Mucosa of rectum (tissue), 2 donors: ENCODE results near the gene LHX8.
"Not testable (repeated sequence)": the region's sequence is repeated elsewhere in the genome, so short reads cannot be mapped to it uniquely, and the experiment has no call there.

ENCODE experiments used
- H3K27ac ChIP-seq, 2 donors: one replicate each; pipeline ENCODE4 v1.7.0; 2013; ENCODE audit warnings: inconsistent platforms in 2 of 2, low read depth in 2 of 2, low read length in 2 of 2
- H3K27me3 ChIP-seq, 2 donors: one replicate each; pipeline ENCODE4 v1.7.0; 2013; ENCODE audit warnings: low read length in 2 of 2; ENCODE audit not compliant: control insufficient read depth in 2 of 2, insufficient read depth in 2 of 2
- H3K36me3 ChIP-seq, 2 donors: one replicate each; pipeline ENCODE4 v1.7.0; 2013; ENCODE audit warnings: low read length in 2 of 2; ENCODE audit not compliant: control insufficient read depth in 2 of 2, insufficient read depth in 2 of 2
- H3K4me1 ChIP-seq, 2 donors: one replicate each; pipeline ENCODE4 v1.7.0; 2013; ENCODE audit warnings: low read length in 2 of 2, mild to moderate bottlenecking in 1 of 2; ENCODE audit not compliant: control insufficient read depth in 2 of 2, insufficient read depth in 2 of 2
- H3K4me3 ChIP-seq, 2 donors: one replicate each; pipeline ENCODE4 v1.7.0; 2013; ENCODE audit warnings: low read length in 2 of 2
- H3K9ac ChIP-seq, 2 donors: one replicate each; pipeline ENCODE4 v1.7.0; 2013; ENCODE audit warnings: low read length in 2 of 2, low read depth in 1 of 2, mild to moderate bottlenecking in 1 of 2
- H3K9me3 ChIP-seq, 2 donors: one replicate each; pipeline ENCODE4 v1.7.0; 2013; ENCODE audit warnings: low read length in 2 of 2; ENCODE audit not compliant: control insufficient read depth in 2 of 2
- donor health status: healthy.
- donor health status: Normal muscosa, but diverticular disease.

Gene LHX8

GRCh38 chr1:75170011-75170410 lies 35.8 kb downstream of the LHX8 start:
- H3K4me1 ChIP-seq: no peaks in the 10 kb centered on the region
- no peaks in the 10 kb centered on the region for H3K27me3 ChIP-seq
- H3K4me3 ChIP-seq: no peak overlapping the region
- H3K9ac ChIP-seq: no peak overlapping the region
- H3K36me3 ChIP-seq: no peaks in the 10 kb centered on the region
- no peak overlapping the region for H3K27ac ChIP-seq
- H3K9me3 ChIP-seq: no peaks in the 10 kb centered on the region

- Histone ChIP-seq H3K4me3 (no peak overlapping the region), H3K9me3 (no peaks in the 10 kb centered on the region), H3K36me3 (no peaks in the 10 kb centered on the region), H3K27me3 (no peaks in the 10 kb centered on the region), H3K27ac (no peak overlapping the region), H3K9ac (no peak overlapping the region), H3K4me1 (no peaks in the 10 kb centered on the region)
Measured at GRCh38 chr1:75170981-75171380, 36.8 kb downstream of the LHX8 start.

GRCh38 chr1:75171876-75172275 lies 37.7 kb downstream of the LHX8 start:
- Histone ChIP-seq H3K9me3 (no peaks in the 10 kb centered on the region), H3K9ac (no peak overlapping the region), H3K27me3 (no peaks in the 10 kb centered on the region), H3K36me3 (no peaks in the 10 kb centered on the region), H3K4me1 (no peaks in the 10 kb centered on the region), H3K4me3 (no peak overlapping the region), H3K27ac (no peak overlapping the region)

GRCh38 chr1:75172556-75172955 lies 38.4 kb downstream of the LHX8 start:
- H3K4me3 ChIP-seq: no peak overlapping the region
- no peaks in the 10 kb centered on the region for H3K27me3 ChIP-seq
- H3K4me1 ChIP-seq: no peaks in the 10 kb centered on the region
- no peaks in the 10 kb centered on the region for H3K9me3 ChIP-seq
- H3K27ac ChIP-seq: no peak overlapping the region
- H3K9ac ChIP-seq: no peak overlapping the region
- no peaks in the 10 kb centered on the region for H3K36me3 ChIP-seq

GRCh38 chr1:75174031-75174760 lies 40.0 kb downstream of the LHX8 start:
- Histone ChIP-seq H3K9me3 (no peaks in the 10 kb centered on the region), H3K4me3 (no peak overlapping the region), H3K27me3 (no peaks in the 10 kb centered on the region), H3K27ac (no peak overlapping the region), H3K36me3 (no peaks in the 10 kb centered on the region), H3K4me1 (no peaks in the 10 kb centered on the region), H3K9ac (no peak overlapping the region)

- not testable (repeated sequence) for H3K27me3 ChIP-seq
Measured at GRCh38 chr1:75181214-75181955, 47.2 kb downstream of the LHX8 start.

GRCh38 chr1:75188892-75189291 lies 54.7 kb downstream of the LHX8 start:
- no peaks in the 10 kb centered on the region for H3K27me3 ChIP-seq
- H3K4me1 ChIP-seq: no peaks in the 10 kb centered on the region
- H3K9ac ChIP-seq: no peak overlapping the region
- H3K9me3 ChIP-seq: no peaks in the 10 kb centered on the region
- H3K36me3 ChIP-seq: no peaks in the 10 kb centered on the region
- no peak overlapping the region for H3K27ac ChIP-seq
- H3K4me3 ChIP-seq: no peak overlapping the region

More at GRCh38 chr1:75181214-75181955, 47.2 kb downstream of the LHX8 start:
- not testable (repeated sequence) for H3K9me3 ChIP-seq, H3K27ac ChIP-seq, H3K36me3 ChIP-seq, H3K4me1 ChIP-seq, H3K4me3 ChIP-seq, H3K9ac ChIP-seq

GRCh38 chr1:75198163-75198562 lies 64.0 kb downstream of the LHX8 start:
- H3K4me3 ChIP-seq: no peak overlapping the region
- H3K27me3 ChIP-seq: no peaks in the 10 kb centered on the region
- no peaks in the 10 kb centered on the region for H3K4me1 ChIP-seq
- H3K36me3 ChIP-seq: no peaks in the 10 kb centered on the region
- no peaks in the 10 kb centered on the region for H3K9me3 ChIP-seq
- no peak overlapping the region for H3K27ac ChIP-seq
- H3K9ac ChIP-seq: no peak overlapping the region

GRCh38 chr1:75198761-75199160 lies 64.6 kb downstream of the LHX8 start:
- no peak overlapping the region for H3K4me3 ChIP-seq
- H3K4me1 ChIP-seq: no peaks in the 10 kb centered on the region
- no peak overlapping the region for H3K9ac ChIP-seq
- no peaks in the 10 kb centered on the region for H3K36me3 ChIP-seq
- H3K27ac ChIP-seq: no peak overlapping the region
- H3K27me3 ChIP-seq: no peaks in the 10 kb centered on the region
- H3K9me3 ChIP-seq: no peaks in the 10 kb centered on the region

- H3K9ac ChIP-seq: no peak overlapping the region
- no peaks in the 10 kb centered on the region for H3K4me1 ChIP-seq
- H3K27me3 ChIP-seq: no peaks in the 10 kb centered on the region
- no peak overlapping the region for H3K27ac ChIP-seq
- no peaks in the 10 kb centered on the region for H3K36me3 ChIP-seq
- H3K9me3 ChIP-seq: no peaks in the 10 kb centered on the region
- no peak overlapping the region for H3K4me3 ChIP-seq
Measured at GRCh38 chr1:75202751-75203150, 68.6 kb downstream of the LHX8 start.
